Measurements from ENCODE around the gene ARHGAP15. TPM values are rescaled to one million over a fixed set of nuclear protein-coding genes. Genes with fewer than 3 reads are reported as not detected.

The ARHGAP15 gene
- total and polyA plus RNA-seq, 4 donors = 3.8 to 17.9 (median 13.2) TPM

DNA sequence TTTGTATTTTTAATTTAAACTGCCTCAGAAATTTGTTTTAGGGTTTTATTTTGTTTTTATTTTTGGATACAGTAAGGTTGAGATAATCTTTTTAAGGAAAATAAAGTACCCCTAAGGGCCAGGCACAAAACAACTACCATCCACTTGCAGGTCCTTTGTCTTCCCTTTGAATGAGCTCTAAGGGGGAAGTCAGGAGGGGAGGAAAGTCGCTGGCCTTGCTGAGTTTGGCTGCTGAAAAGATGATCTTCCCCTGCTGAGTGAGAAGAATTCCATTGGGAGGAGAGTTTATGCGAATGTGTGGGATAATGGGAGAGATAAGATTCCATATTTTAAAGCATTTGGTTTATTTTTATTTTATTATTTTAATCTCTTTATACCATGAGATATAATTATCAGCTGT lies 100.7 kb downstream of the ARHGAP15 start:
- no peaks in the 10 kb centered on the region for H3K27me3 ChIP-seq (ENCODE audit: control insufficient read depth in 4 of 4, insufficient read depth in 4 of 4, low read length in 3 of 4)

More for the DNA sequence above, 100.7 kb downstream of the ARHGAP15 start:
- Histone ChIP-seq H3K9ac (ENCODE audit: low read depth in 1 of 2, low read length in 2 of 2) (no peak overlapping the region), H3K27ac (ENCODE audit: low read depth in 1 of 2, low read length in 2 of 2) (no peak overlapping the region), H3K4me1 (ENCODE audit: control insufficient read depth in 4 of 4, insufficient read depth in 4 of 4, low read length in 3 of 4) (no peaks in the 10 kb centered on the region), H3K9me3 (ENCODE audit: control insufficient read depth in 4 of 4, low read length in 3 of 4) (no peaks in the 10 kb centered on the region), H3K36me3 (ENCODE audit: control insufficient read depth in 4 of 4, insufficient read depth in 3 of 4, low read depth in 1 of 4, low read length in 3 of 4) (no peaks in the 10 kb centered on the region), H3K4me3 (ENCODE audit: low read depth in 1 of 3, low read length in 3 of 3) (no peak overlapping the region)
- WGBS = 56% methylated on average over 2 of the region's 2 CpGs
- no peak for TF ChIP-seq FOXA1 (IDR thresholded peaks at IDR 0.05)
- TF ChIP-seq, protein P1, sequence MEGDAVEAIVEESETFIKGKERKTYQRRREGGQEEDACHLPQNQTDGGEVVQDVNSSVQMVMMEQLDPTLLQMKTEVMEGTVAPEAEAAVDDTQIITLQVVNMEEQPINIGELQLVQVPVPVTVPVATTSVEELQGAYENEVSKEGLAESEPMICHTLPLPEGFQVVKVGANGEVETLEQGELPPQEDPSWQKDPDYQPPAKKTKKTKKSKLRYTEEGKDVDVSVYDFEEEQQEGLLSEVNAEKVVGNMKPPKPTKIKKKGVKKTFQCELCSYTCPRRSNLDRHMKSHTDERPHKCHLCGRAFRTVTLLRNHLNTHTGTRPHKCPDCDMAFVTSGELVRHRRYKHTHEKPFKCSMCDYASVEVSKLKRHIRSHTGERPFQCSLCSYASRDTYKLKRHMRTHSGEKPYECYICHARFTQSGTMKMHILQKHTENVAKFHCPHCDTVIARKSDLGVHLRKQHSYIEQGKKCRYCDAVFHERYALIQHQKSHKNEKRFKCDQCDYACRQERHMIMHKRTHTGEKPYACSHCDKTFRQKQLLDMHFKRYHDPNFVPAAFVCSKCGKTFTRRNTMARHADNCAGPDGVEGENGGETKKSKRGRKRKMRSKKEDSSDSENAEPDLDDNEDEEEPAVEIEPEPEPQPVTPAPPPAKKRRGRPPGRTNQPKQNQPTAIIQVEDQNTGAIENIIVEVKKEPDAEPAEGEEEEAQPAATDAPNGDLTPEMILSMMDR (IDR thresholded peaks at IDR 0.05; ENCODE audit: low read depth, low read length, missing input control) = no peak
- TF ChIP-seq RAD21 (IDR thresholded peaks at IDR 0.05) = no peak
- no peak for TF ChIP-seq JUND (IDR thresholded peaks at IDR 0.05)
- TF ChIP-seq YY1 (IDR thresholded peaks at IDR 0.05) = no peak
- no peak for TF ChIP-seq RXRA (IDR thresholded peaks at IDR 0.05)
- TF ChIP-seq, protein P2, sequence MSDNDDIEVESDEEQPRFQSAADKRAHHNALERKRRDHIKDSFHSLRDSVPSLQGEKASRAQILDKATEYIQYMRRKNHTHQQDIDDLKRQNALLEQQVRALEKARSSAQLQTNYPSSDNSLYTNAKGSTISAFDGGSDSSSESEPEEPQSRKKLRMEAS (IDR thresholded peaks at IDR 0.05) = no peak
- TF ChIP-seq, protein P3, sequence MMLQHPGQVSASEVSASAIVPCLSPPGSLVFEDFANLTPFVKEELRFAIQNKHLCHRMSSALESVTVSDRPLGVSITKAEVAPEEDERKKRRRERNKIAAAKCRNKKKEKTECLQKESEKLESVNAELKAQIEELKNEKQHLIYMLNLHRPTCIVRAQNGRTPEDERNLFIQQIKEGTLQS (IDR thresholded peaks at IDR 0.05) = no peak
- TF ChIP-seq SP1 (IDR thresholded peaks at IDR 0.05) = no peak
- no peak for TF ChIP-seq TAF1 (conservative IDR thresholded peaks at IDR 0.05)
- no peak for TF ChIP-seq GABPA (IDR thresholded peaks at IDR 0.05 in 1 of 2, conservative IDR thresholded peaks at IDR 0.05 in 1 of 2)
- TF ChIP-seq, protein P4, sequence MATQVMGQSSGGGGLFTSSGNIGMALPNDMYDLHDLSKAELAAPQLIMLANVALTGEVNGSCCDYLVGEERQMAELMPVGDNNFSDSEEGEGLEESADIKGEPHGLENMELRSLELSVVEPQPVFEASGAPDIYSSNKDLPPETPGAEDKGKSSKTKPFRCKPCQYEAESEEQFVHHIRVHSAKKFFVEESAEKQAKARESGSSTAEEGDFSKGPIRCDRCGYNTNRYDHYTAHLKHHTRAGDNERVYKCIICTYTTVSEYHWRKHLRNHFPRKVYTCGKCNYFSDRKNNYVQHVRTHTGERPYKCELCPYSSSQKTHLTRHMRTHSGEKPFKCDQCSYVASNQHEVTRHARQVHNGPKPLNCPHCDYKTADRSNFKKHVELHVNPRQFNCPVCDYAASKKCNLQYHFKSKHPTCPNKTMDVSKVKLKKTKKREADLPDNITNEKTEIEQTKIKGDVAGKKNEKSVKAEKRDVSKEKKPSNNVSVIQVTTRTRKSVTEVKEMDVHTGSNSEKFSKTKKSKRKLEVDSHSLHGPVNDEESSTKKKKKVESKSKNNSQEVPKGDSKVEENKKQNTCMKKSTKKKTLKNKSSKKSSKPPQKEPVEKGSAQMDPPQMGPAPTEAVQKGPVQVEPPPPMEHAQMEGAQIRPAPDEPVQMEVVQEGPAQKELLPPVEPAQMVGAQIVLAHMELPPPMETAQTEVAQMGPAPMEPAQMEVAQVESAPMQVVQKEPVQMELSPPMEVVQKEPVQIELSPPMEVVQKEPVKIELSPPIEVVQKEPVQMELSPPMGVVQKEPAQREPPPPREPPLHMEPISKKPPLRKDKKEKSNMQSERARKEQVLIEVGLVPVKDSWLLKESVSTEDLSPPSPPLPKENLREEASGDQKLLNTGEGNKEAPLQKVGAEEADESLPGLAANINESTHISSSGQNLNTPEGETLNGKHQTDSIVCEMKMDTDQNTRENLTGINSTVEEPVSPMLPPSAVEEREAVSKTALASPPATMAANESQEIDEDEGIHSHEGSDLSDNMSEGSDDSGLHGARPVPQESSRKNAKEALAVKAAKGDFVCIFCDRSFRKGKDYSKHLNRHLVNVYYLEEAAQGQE (IDR thresholded peaks at IDR 0.05) = no peak
- no peak for TF ChIP-seq HNF4G (IDR thresholded peaks at IDR 0.05)
- TF ChIP-seq HNF4A (conservative IDR thresholded peaks at IDR 0.05) = no peak
- TF ChIP-seq FOXA2 (IDR thresholded peaks at IDR 0.05) = no peak
- no peak for TF ChIP-seq EGR1 (IDR thresholded peaks at IDR 0.05; ENCODE audit: low read depth in 2 of 2)
- no peak for TF ChIP-seq NR2F2 (IDR thresholded peaks at IDR 0.05)
- TF ChIP-seq, protein P5, sequence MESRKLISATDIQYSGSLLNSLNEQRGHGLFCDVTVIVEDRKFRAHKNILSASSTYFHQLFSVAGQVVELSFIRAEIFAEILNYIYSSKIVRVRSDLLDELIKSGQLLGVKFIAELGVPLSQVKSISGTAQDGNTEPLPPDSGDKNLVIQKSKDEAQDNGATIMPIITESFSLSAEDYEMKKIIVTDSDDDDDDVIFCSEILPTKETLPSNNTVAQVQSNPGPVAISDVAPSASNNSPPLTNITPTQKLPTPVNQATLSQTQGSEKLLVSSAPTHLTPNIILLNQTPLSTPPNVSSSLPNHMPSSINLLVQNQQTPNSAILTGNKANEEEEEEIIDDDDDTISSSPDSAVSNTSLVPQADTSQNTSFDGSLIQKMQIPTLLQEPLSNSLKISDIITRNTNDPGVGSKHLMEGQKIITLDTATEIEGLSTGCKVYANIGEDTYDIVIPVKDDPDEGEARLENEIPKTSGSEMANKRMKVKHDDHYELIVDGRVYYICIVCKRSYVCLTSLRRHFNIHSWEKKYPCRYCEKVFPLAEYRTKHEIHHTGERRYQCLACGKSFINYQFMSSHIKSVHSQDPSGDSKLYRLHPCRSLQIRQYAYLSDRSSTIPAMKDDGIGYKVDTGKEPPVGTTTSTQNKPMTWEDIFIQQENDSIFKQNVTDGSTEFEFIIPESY (IDR thresholded peaks at IDR 0.05) = no peak
- DNase-seq (ENCODE audit: low spot score) = no peak

All from liver (tissue), 9 donors.